ENCODE results near the gene SCT. TPM values are rescaled to one million over a fixed set of nuclear protein-coding genes. Genes with fewer than 3 reads are reported as not detected.
"Not testable (repeated sequence)": the region's sequence is repeated elsewhere in the genome, so short reads cannot be mapped to it uniquely, and the experiment has no call there.

Gene SCT
- total and polyA plus RNA-seq, 2 donors (not counting 1 experiment from before 2014, with no cell fraction given), result not detected

DNA sequence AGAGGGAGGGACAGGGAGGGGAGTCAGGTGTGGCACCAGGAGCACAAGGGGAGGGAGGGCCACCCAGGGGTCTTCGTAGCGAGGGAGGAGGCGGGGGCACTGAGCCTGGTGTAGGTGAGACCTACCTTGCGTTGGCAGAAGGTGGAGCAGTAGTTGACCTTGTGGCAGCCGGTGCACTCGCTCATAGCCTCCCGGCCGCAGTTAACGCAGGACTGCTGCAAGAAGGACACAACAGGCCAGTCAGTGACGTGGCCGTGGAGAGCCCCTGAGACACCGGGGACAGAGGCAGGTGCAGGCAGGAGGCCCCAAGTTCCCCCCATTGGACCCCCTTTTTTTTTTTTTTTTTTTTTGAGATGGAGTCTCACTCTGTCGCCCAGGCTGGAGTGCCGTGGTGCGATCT, 26.9 kb upstream of the SCT start:
- ChIA-PET CTCF (interaction anchor here (0.5 kb wide), 1 partner anchor 16 kb away, joined by 3 read pairs; no protein-coding TSS in a partner anchor), POLR2A (interaction anchor here (0.7 kb wide), 1 partner anchor 95 kb away, joined by 5 read pairs; no protein-coding TSS in a partner anchor)
- no peak overlapping the region for H2AFZ ChIP-seq (ENCODE audit: insufficient read depth, low read depth, low read length, poor library complexity, severe bottlenecking)
- H3K9ac ChIP-seq (ENCODE audit: low read length), result no peak overlapping the region
- H3K9me3 Mint-ChIP-seq (ENCODE audit: insufficient read depth), result no peaks in the 10 kb centered on the region
- no peaks in the 10 kb centered on the region for H3K4me1 Mint-ChIP-seq
- no peaks in the 10 kb centered on the region for H3K9me3 ChIP-seq (ENCODE audit: control extremely low read depth in 1 of 3, control insufficient read depth in 2 of 3, insufficient read depth in 1 of 3, low read length in 2 of 3)
- no peaks in the 10 kb centered on the region for H3K4me1 ChIP-seq (ENCODE audit: control insufficient read depth in 2 of 2, insufficient read depth in 2 of 2, low read length in 2 of 2)
- no peak overlapping the region for H3K4me3 Mint-ChIP-seq
- TF ChIP-seq, protein P1, sequence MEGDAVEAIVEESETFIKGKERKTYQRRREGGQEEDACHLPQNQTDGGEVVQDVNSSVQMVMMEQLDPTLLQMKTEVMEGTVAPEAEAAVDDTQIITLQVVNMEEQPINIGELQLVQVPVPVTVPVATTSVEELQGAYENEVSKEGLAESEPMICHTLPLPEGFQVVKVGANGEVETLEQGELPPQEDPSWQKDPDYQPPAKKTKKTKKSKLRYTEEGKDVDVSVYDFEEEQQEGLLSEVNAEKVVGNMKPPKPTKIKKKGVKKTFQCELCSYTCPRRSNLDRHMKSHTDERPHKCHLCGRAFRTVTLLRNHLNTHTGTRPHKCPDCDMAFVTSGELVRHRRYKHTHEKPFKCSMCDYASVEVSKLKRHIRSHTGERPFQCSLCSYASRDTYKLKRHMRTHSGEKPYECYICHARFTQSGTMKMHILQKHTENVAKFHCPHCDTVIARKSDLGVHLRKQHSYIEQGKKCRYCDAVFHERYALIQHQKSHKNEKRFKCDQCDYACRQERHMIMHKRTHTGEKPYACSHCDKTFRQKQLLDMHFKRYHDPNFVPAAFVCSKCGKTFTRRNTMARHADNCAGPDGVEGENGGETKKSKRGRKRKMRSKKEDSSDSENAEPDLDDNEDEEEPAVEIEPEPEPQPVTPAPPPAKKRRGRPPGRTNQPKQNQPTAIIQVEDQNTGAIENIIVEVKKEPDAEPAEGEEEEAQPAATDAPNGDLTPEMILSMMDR (IDR thresholded peaks at IDR 0.05), result no peak
- TF ChIP-seq EZH2 (IDR thresholded peaks at IDR 0.05; ENCODE audit: borderline replicate concordance, insufficient read depth, low read depth, low read length, poor library complexity, severe bottlenecking), result no peak
- no peaks in the 10 kb centered on the region for H3K27me3 ChIP-seq (replicated peaks in 1 of 4; ENCODE audit: control extremely low read depth in 1 of 4, control insufficient read depth in 3 of 4, insufficient read depth in 4 of 4, low read length in 3 of 4)
- DNase-seq (no peak), ATAC-seq (ENCODE audit: low read depth) (no peak)
- peaks cover 4% of the 10 kb centered on the region for H3K79me2 ChIP-seq (ENCODE audit: control insufficient read depth, insufficient read depth, low read length)
- 97% methylated on average over 12 of the region's 15 CpGs for WGBS (ENCODE audit: insufficient coverage)
- H3K4me2 ChIP-seq (replicated peaks; ENCODE audit: low read depth, low read length, poor library complexity, severe bottlenecking), result no peak overlapping the region
- H3K27ac Mint-ChIP-seq, result no peak overlapping the region
- H4K20me1 ChIP-seq (ENCODE audit: control insufficient read depth, insufficient read depth, low read length, poor library complexity, severe bottlenecking), result no peaks in the 10 kb centered on the region
- H3K27ac ChIP-seq (ENCODE audit: low read length in 2 of 2), result no peak overlapping the region
- intact Hi-C loops (cut with micrococcal nuclease), result no loop called here
- H3K36me3 ChIP-seq (replicated peaks in 1 of 2; ENCODE audit: control extremely low read depth in 1 of 2, control insufficient read depth in 1 of 2, extremely low read depth in 1 of 2, insufficient read depth in 2 of 2, low read length in 1 of 2), result peaks cover 0 to 18% of the 10 kb centered on the region in 2 experiments
- no peak overlapping the region for H3K4me3 ChIP-seq (ENCODE audit: control extremely low read depth in 1 of 5, extremely low read depth in 1 of 5, insufficient read depth in 1 of 5, low read depth in 2 of 5, low read length in 4 of 5)
- no peaks in the 10 kb centered on the region for H3K27me3 Mint-ChIP-seq

- CTCF ChIA-PET; H4K20me1 ChIP-seq (ENCODE audit: control insufficient read depth, insufficient read depth, low read length, poor library complexity, severe bottlenecking); H3K4me1 Mint-ChIP-seq; H3K4me3 ChIP-seq (ENCODE audit: control extremely low read depth in 1 of 5, extremely low read depth in 1 of 5, insufficient read depth in 1 of 5, low read depth in 2 of 5, low read length in 4 of 5); H3K79me2 ChIP-seq (ENCODE audit: control insufficient read depth, insufficient read depth, low read length); H3K4me2 ChIP-seq (replicated peaks; ENCODE audit: low read depth, low read length, poor library complexity, severe bottlenecking); H2AFZ ChIP-seq (ENCODE audit: insufficient read depth, low read depth, low read length, poor library complexity, severe bottlenecking); H3K27me3 ChIP-seq (replicated peaks in 1 of 4; ENCODE audit: control extremely low read depth in 1 of 4, control insufficient read depth in 3 of 4, insufficient read depth in 4 of 4, low read length in 3 of 4); H3K4me1 ChIP-seq (ENCODE audit: control insufficient read depth in 2 of 2, insufficient read depth in 2 of 2, low read length in 2 of 2); H3K27me3 Mint-ChIP-seq; H3K9ac ChIP-seq (ENCODE audit: low read length); H3K27ac Mint-ChIP-seq; H3K9me3 Mint-ChIP-seq (ENCODE audit: insufficient read depth); H3K4me3 Mint-ChIP-seq; intact Hi-C loops (cut with micrococcal nuclease); H3K27ac ChIP-seq (ENCODE audit: low read length in 2 of 2); DNase-seq; H3K9me3 ChIP-seq (ENCODE audit: control extremely low read depth in 1 of 3, control insufficient read depth in 2 of 3, insufficient read depth in 1 of 3, low read length in 2 of 3); ATAC-seq (ENCODE audit: low read depth): not testable (repeated sequence)
- H3K36me3 ChIP-seq (replicated peaks in 1 of 2; ENCODE audit: control extremely low read depth in 1 of 2, control insufficient read depth in 1 of 2, extremely low read depth in 1 of 2, insufficient read depth in 2 of 2, low read length in 1 of 2), result peaks cover 0 to 14% of the 10 kb centered on the region in 2 experiments
- 97% methylated on average over 13 of the region's 14 CpGs for WGBS (ENCODE audit: insufficient coverage)
- POLR2A ChIA-PET, result interaction anchor here (0.7 kb wide), 1 partner anchor 115 kb away, joined by 5 read pairs; no protein-coding TSS in a partner anchor
Measured at GRCh38 chr11:653136-653535, 26.2 kb upstream of the SCT start.

Data from B cell (primary cell).